Adrenal gland (tissue), 12 donors: ENCODE measurements around the gene FNDC3B. TPM values are rescaled to one million over a fixed set of nuclear protein-coding genes. Genes with fewer than 3 reads are reported as not detected.

ENCODE experiments used
- DNase-seq, 7 donors: peaks; one replicate each; pipeline ENCODE4 v3.0.0-alpha.2; 2019 to 2020
- H3K27ac ChIP-seq, 5 donors: fragments of 200-600 bp; sonication (generic) in 4 of 5; 1 replicate in 3 of 5; 2 replicates in 2 of 5; pipeline versions ENCODE4 v1.5.1 to v1.8.0; 2016 to 2020; ENCODE audit warnings: mild to moderate bottlenecking in 1 of 5
- H3K27me3 ChIP-seq: fragments of 200-600 bp; 2 replicates; pipeline ENCODE4 v1.8.0; 2021
- H3K36me3 ChIP-seq, 2 donors: fragments of 200-600 bp; replicated peaks in 1 of 2; 1 replicate in 1 of 2; 2 replicates in 1 of 2; pipeline versions ENCODE4 v1.5.1 to v1.8.0; 2018 to 2022
- H3K4me1 ChIP-seq, 2 donors: fragments of 200-600 bp; replicated peaks in 1 of 2; 1 replicate in 1 of 2; 2 replicates in 1 of 2; pipeline versions ENCODE4 v1.5.1 to v1.8.0; 2018 to 2021
- H3K4me3 ChIP-seq, 4 donors: fragments of 200-600 bp; sonication (generic) in 3 of 4; one replicate each; pipeline ENCODE4 v1.5.1; 2016 to 2018
- H3K9me3 ChIP-seq, 3 donors: fragments of 200-600 bp; sonication (generic) in 1 of 3; replicated peaks in 1 of 3; 1 replicate in 2 of 3; 2 replicates in 1 of 3; pipeline versions ENCODE4 v1.5.1 to v1.8.0; 2016 to 2021
- CTCF ChIP-seq, 6 experiments: fragments of 450-650 bp in 4 of 6; fragments of 200-600 bp in 2 of 6; sonication (generic) in 1 of 6; IDR thresholded peaks; 1 replicate in 5 of 6; 2 replicates in 1 of 6; pipeline versions ENCODE4 v1.5.1 to v1.8.0; 2016 to 2021; ENCODE audit warnings: antibody characterized with exemption in 6 of 6, mild to moderate bottlenecking in 2 of 6, moderate library complexity in 1 of 6
- POLR2A ChIP-seq, 2 donors: fragments of 450-650 bp; IDR thresholded peaks; one replicate each; pipeline ENCODE4 v1.6.1; 2017; ENCODE audit warnings: antibody characterized with exemption in 2 of 2, mild to moderate bottlenecking in 2 of 2, moderate library complexity in 1 of 2
- WGBS, 4 donors: extraction: QIAGEN DNeasy Blood & Tissue Kit in 2 of 4; methylation state at CpG; one replicate each; pipeline versions ENCODE4 v1.1.5 to v1.1.7; 2013 to 2017; 5-methylcytosine and 5-hydroxymethylcytosine counted together
- intact Hi-C, 2 donors: fragments of 100-400 bp; cut with DNase I; formaldehyde crosslinking; loops; one replicate each; pipeline versions ENCODE4 v1.14.1 to v1.15.0; 2022 to 2023
- polyA plus RNA-seq, 3 donors: library from polyadenylated mRNA; stranded (reverse); fragments of 200-250 nt in 2 of 3; fragments of 350-450 nt in 1 of 3; fragmentation: Illumina TruSeq in 1 of 3; extraction: RNeasy Lipid Tissue Mini Kit (QIAGEN cat#74804) in 1 of 3; gene quantifications; one replicate each; pipeline ENCODE4 v1.2.3, GENCODE V29; 2013 to 2014
- total RNA-seq, 9 donors: library from RNA; depleted of rRNA in 4 of 9; stranded (reverse); fragments of >200 nt in 4 of 9; fragments of 120-200 nt in 1 of 9; fragmentation: NEBNext Ultra II Directional in 1 of 9; extraction: Animal tissue kit (Norgen Biotek cat#: 25700) in 1 of 9; gene quantifications; one replicate each; pipeline versions ENCODE4 v1.1.0 to v1.2.4, GENCODE V29; 2013 to 2023
- donor health status: healthy with polysubstance abuse.
- donor health status: Bipolar disorder and iron deficiency.
- donor health status: DM: yes; HTN: yes; CAD: no.
- donor health status: DM: no; HTN: no; CAD: no.
- donor health status: DM: no; HTN: no; CAD: no.
- donor health status: DM: yes; HTN: yes; CAD: no.

Gene FNDC3B
- total and polyA plus RNA-seq, 12 donors, result 9.9 to 228 (median 105) TPM

GRCh38 chr3:172115787-172116186, 76.4 kb downstream of the FNDC3B start:
- 76 to 85% (median 78%) methylated on average over 4 of the region's 4 CpGs for WGBS, 4 donors
- Histone ChIP-seq H3K9me3 (no peaks in the 10 kb centered on the region), H3K27ac (no peak overlapping the region), H3K4me1 (no peaks in the 10 kb centered on the region), H3K36me3 (peaks cover 0 to 22% of the 10 kb centered on the region in 2 donors), H3K27me3 (no peaks in the 10 kb centered on the region), H3K4me3 (no peak overlapping the region)
- intact Hi-C loops, result no loop called here
- no peak for TF ChIP-seq POLR2A (IDR thresholded peaks at IDR 0.05)
- TF ChIP-seq CTCF (IDR thresholded peaks at IDR 0.05), result no peak
- DNase-seq, result no peak

GRCh38 chr3:172118019-172118418, 78.6 kb downstream of the FNDC3B start:
- peaks cover 0 to 22% of the 10 kb centered on the region in 2 donors for H3K36me3 ChIP-seq
- no peaks in the 10 kb centered on the region for H3K9me3 ChIP-seq
- intact Hi-C loops, result no loop called here
- H3K27ac ChIP-seq, result no peak overlapping the region
- DNase-seq, result no peak
- no peaks in the 10 kb centered on the region for H3K4me1 ChIP-seq
- no peaks in the 10 kb centered on the region for H3K27me3 ChIP-seq
- H3K4me3 ChIP-seq, result no peak overlapping the region
- TF ChIP-seq POLR2A (IDR thresholded peaks at IDR 0.05) (no peak), CTCF (IDR thresholded peaks at IDR 0.05) (no peak)
- whole genome bisulfite sequencing, 4 donors, result 76 to 85% (median 84%) methylated on average over 4 of the region's 4 CpGs

GRCh38 chr3:172119266-172119969, 80.0 kb downstream of the FNDC3B start:
- Histone ChIP-seq H3K4me1 (no peaks in the 10 kb centered on the region), H3K27ac (no peak overlapping the region), H3K4me3 (no peak overlapping the region), H3K27me3 (no peaks in the 10 kb centered on the region), H3K9me3 (no peaks in the 10 kb centered on the region), H3K36me3 (peaks cover 0 to 22% of the 10 kb centered on the region in 2 donors)
- TF ChIP-seq CTCF (IDR thresholded peaks at IDR 0.05) (no peak), POLR2A (IDR thresholded peaks at IDR 0.05) (no peak)
- intact Hi-C loops, result no loop called here
- no peak for DNase-seq
- WGBS, 4 donors, result 86 to 91% (median 89%) methylated on average over 7 of the region's 7 CpGs

GRCh38 chr3:172120912-172121311, 81.5 kb downstream of the FNDC3B start:
- Histone ChIP-seq H3K4me3 (no peak overlapping the region), H3K9me3 (no peaks in the 10 kb centered on the region), H3K27me3 (no peaks in the 10 kb centered on the region), H3K4me1 (peaks cover 0 to 10% of the 10 kb centered on the region in 2 donors), H3K36me3 (peaks cover 0 to 11% of the 10 kb centered on the region in 2 donors), H3K27ac (no peak overlapping the region)
- TF ChIP-seq POLR2A (IDR thresholded peaks at IDR 0.05), result no peak
- TF ChIP-seq CTCF (IDR thresholded peaks at IDR 0.05), result no peak
- no peak for DNase-seq
- WGBS, 4 donors, result 86 to 92% (median 91%) methylated on average over 4 to 6 of the region's 6 CpGs
- intact Hi-C loops, result no loop called here
